HepG2 (cell line): Measurements from ENCODE around the gene PPP2R1B. TPM values are rescaled to one million over a fixed set of nuclear protein-coding genes. Genes with fewer than 3 reads are reported as not detected.

Experiments used
- GMEB1 ChIP-seq: sonication (generic); formaldehyde crosslinking; IDR thresholded peaks from 2 replicates; pipeline ENCODE4 v1.5.1; 2020; ENCODE audit warnings: missing genetic modification reagents, mild to moderate bottlenecking, borderline replicate concordance
- HMGA1 ChIP-seq: sonication (generic); formaldehyde crosslinking; conservative IDR thresholded peaks from 2 replicates; pipeline ENCODE4 v1.4.0; 2020; ENCODE audit warnings: missing genetic modification reagents
- KAT8 ChIP-seq: IDR thresholded peaks from 2 replicates; pipeline ENCODE4 v1.6.1; 2016; ENCODE audit warnings: missing genetic modification reagents, missing compliant biosample characterization
- KMT2A ChIP-seq: sonication (generic); formaldehyde crosslinking; IDR thresholded peaks from 2 replicates; pipeline ENCODE4 v1.4.0; 2020; ENCODE audit warnings: missing genetic modification reagents
- MAZ ChIP-seq, 2 experiments: sonication (generic) in 1 of 2; formaldehyde crosslinking in 1 of 2; IDR thresholded peaks; 2 replicates each; pipeline versions ENCODE4 v1.5.0 to v1.6.1; 2012 to 2020; ENCODE audit warnings: low read depth in 2 of 2, mild to moderate bottlenecking in 2 of 2, borderline replicate concordance in 1 of 2, improper control_type of control experiment in 1 of 2, low read length in 1 of 2, missing genetic modification reagents in 1 of 2, moderate library complexity in 1 of 2
- NR3C1 ChIP-seq: sonication (generic); formaldehyde crosslinking; IDR thresholded peaks from 2 replicates; pipeline ENCODE4 v1.4.0; 2020; ENCODE audit warnings: missing genetic modification reagents
- PAF1 ChIP-seq: IDR thresholded peaks from 2 replicates; pipeline ENCODE4 v1.6.1; 2016; ENCODE audit warnings: missing genetic modification reagents, missing compliant biosample characterization
- POGZ ChIP-seq: sonication (generic); formaldehyde crosslinking; IDR thresholded peaks from 2 replicates; pipeline ENCODE4 v1.4.0; 2020; ENCODE audit warnings: mild to moderate bottlenecking, missing genetic modification reagents
- RAD21 ChIP-seq: fragments of 450-650 bp; formaldehyde crosslinking; IDR thresholded peaks from 2 replicates; pipeline ENCODE4 v1.5.0; 2020; ENCODE audit warnings: mild to moderate bottlenecking
- SMAD1 ChIP-seq: sonication (generic); formaldehyde crosslinking; IDR thresholded peaks from 2 replicates; pipeline ENCODE4 v1.4.0; 2020; ENCODE audit warnings: missing genetic modification reagents, low read depth, mild to moderate bottlenecking, borderline replicate concordance
- SMARCC2 ChIP-seq: fragments of 450-650 bp; IDR thresholded peaks from 2 replicates; pipeline ENCODE4 v1.6.1; 2017; ENCODE audit warnings: antibody characterized with exemption, mild to moderate bottlenecking
- STAG1 ChIP-seq: sonication (generic); formaldehyde crosslinking; IDR thresholded peaks from 2 replicates; pipeline ENCODE4 v1.4.0; 2020; ENCODE audit warnings: missing genetic modification reagents
- ZMYM4 ChIP-seq: sonication (generic); formaldehyde crosslinking; IDR thresholded peaks from 2 replicates; pipeline ENCODE4 v1.8.1; 2023; ENCODE audit warnings: mild to moderate bottlenecking, missing genetic modification reagents
- ZNF136 ChIP-seq: sonication (generic); formaldehyde crosslinking; IDR thresholded peaks from 2 replicates; pipeline ENCODE4 v1.8.1; 2022; ENCODE audit warnings: low read depth, mild to moderate bottlenecking, moderate library complexity, missing genetic modification reagents
- ZNF337 ChIP-seq: sonication (generic); formaldehyde crosslinking; IDR thresholded peaks from 2 replicates; pipeline ENCODE4 v1.5.1; 2020; ENCODE audit warnings: missing genetic modification reagents, low read depth, mild to moderate bottlenecking, borderline replicate concordance
- ZNF460 ChIP-seq: sonication (generic); formaldehyde crosslinking; IDR thresholded peaks from 2 replicates; pipeline ENCODE4 v1.5.1; 2020; ENCODE audit warnings: missing genetic modification reagents, mild to moderate bottlenecking, borderline replicate concordance
- ZNF607 ChIP-seq: sonication (generic); formaldehyde crosslinking; IDR thresholded peaks from 2 replicates; pipeline ENCODE4 v1.5.1; 2020; ENCODE audit warnings: missing genetic modification reagents, mild to moderate bottlenecking, borderline replicate concordance
- ZNF773 ChIP-seq: sonication (generic); formaldehyde crosslinking; IDR thresholded peaks from 2 replicates; pipeline ENCODE4 v1.4.0; 2020; ENCODE audit warnings: missing genetic modification reagents, borderline replicate concordance
- ZNF816 ChIP-seq: sonication (generic); formaldehyde crosslinking; IDR thresholded peaks from 2 replicates; pipeline ENCODE4 v1.8.0; 2022; ENCODE audit warnings: missing genetic modification reagents, mild to moderate bottlenecking, borderline replicate concordance
- ZSCAN31 ChIP-seq: sonication (generic); formaldehyde crosslinking; IDR thresholded peaks from 2 replicates; pipeline ENCODE4 v1.5.0; 2020; ENCODE audit warnings: low read depth, mild to moderate bottlenecking, missing genetic modification reagents
- polyA plus RNA-seq, 8 experiments: library from polyadenylated mRNA; depleted of rRNA in 3 of 8; stranded (reverse) in 7 of 8; unstranded in 1 of 8; fragments of >200 nt; fragmentation: Illumina TruSeq in 4 of 8; extraction: Trizol in 4 of 8; gene quantifications; 2 replicates each; pipeline versions ENCODE4 v1.2.1 to v1.2.3, GENCODE V29; 2011 to 2016; ENCODE audit warnings: low read depth in 4 of 8, missing spikeins in 1 of 8, mixed read lengths in 1 of 8; ENCODE audit not compliant: insufficient read depth in 1 of 8
- total RNA-seq, 5 experiments: library from RNA; depleted of rRNA; stranded (reverse); fragments of >200 nt; fragmentation: Illumina TruSeq; extraction: Trizol; gene quantifications; 2 replicates each; pipeline ENCODE4 v1.2.3, GENCODE V29; 2016; ENCODE audit warnings: low read depth in 1 of 5
- TF ChIP-seq, protein P1 (sequence below): sonication (generic); formaldehyde crosslinking; IDR thresholded peaks from 2 replicates; pipeline ENCODE4 v1.4.0; 2020; ENCODE audit warnings: mild to moderate bottlenecking, missing genetic modification reagents, borderline replicate concordance
- TF ChIP-seq, protein P2 (sequence below): sonication (generic); formaldehyde crosslinking; IDR thresholded peaks from 2 replicates; pipeline ENCODE4 v1.5.0; 2020; ENCODE audit warnings: missing genetic modification reagents, mild to moderate bottlenecking, borderline replicate concordance
- TF ChIP-seq, protein P3 (sequence below): sonication (generic); formaldehyde crosslinking; IDR thresholded peaks from 2 replicates; pipeline ENCODE4 v1.8.0; 2022; ENCODE audit warnings: mild to moderate bottlenecking, missing genetic modification reagents

Gene PPP2R1B
- total and polyA plus RNA-seq, 2 of the 13 experiments (the other 11 are each of a cell fraction or from before 2014, with no cell fraction given) = 22.1 to 56.8 TPM

DNA sequence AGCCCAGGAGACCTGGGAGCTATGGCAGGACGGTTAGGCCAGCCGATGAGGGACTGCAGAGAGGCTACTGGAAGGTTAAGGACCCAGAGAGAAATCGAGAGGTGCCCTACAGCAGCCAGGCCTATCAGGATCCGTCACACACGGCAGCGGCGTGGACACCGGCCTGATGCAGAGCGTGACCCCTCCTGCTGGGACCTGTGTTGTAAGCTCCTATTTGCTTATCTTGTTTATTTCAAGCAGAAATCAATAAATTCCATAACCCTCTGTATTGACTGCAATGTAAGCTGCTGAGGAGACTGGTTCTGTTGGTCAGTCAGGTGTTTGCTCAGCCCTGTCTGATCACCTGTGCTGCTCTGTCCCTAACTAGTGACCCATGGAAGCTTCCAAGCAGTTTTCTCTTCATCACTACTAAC is 39.9 kb downstream of the PPP2R1B start (continued):
- TF ChIP-seq KMT2A (CRISPR knock-in tag) (peak; percentile 56; the same call in 1 of the 2 replicates), STAG1 (CRISPR knock-in tag) (no peak), PAF1 (CRISPR knock-in tag) (no peak), SMAD1 (CRISPR knock-in tag) (no peak), POGZ (CRISPR knock-in tag) (peak; percentile 82; the same call in 1 of the 2 replicates), ZNF460 (CRISPR knock-in tag) (no peak), KAT8 (CRISPR knock-in tag) (peak; percentile 44; the same call in 1 of the 2 replicates), ZNF337 (no peak), RAD21 (peak; percentile 32; the same call in 1 of the 2 replicates), NR3C1 (no peak), HMGA1 (CRISPR knock-in tag) (no peak), ZNF773 (no peak), ZNF136 (0 out of 2 replicates have a peak, but pooled peaks have one; percentile 52), ZSCAN31 (CRISPR knock-in tag) (peak; percentile 76; the same call in 1 of the 2 replicates), ZMYM4 (CRISPR knock-in tag) (peak; percentile 92), GMEB1 (CRISPR knock-in tag) (peak; percentile 64; the same call in 1 of the 2 replicates), SMARCC2 (no peak), ZNF607 (CRISPR knock-in tag) (no peak), ZNF816 (CRISPR knock-in tag) (peak; percentile 75; the same call in 1 of the 2 replicates), MAZ (IDR thresholded peaks at IDR 0.05; ENCODE audit: borderline replicate concordance, low read depth, low read length) (no peak), MAZ (CRISPR knock-in tag; IDR thresholded peaks at IDR 0.05; ENCODE audit: low read depth) (peak; percentile 74)
- TF ChIP-seq, protein P1, sequence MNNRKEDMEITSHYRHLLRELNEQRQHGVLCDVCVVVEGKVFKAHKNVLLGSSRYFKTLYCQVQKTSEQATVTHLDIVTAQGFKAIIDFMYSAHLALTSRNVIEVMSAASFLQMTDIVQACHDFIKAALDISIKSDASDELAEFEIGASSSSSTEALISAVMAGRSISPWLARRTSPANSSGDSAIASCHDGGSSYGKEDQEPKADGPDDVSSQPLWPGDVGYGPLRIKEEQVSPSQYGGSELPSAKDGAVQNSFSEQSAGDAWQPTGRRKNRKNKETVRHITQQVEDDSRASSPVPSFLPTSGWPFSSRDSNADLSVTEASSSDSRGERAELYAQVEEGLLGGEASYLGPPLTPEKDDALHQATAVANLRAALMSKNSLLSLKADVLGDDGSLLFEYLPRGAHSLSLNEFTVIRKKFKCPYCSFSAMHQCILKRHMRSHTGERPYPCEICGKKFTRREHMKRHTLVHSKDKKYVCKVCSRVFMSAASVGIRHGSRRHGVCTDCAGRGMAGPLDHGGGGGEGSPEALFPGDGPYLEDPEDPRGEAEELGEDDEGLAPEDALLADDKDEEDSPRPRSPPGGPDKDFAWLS = no peak
- TF ChIP-seq, protein P2, sequence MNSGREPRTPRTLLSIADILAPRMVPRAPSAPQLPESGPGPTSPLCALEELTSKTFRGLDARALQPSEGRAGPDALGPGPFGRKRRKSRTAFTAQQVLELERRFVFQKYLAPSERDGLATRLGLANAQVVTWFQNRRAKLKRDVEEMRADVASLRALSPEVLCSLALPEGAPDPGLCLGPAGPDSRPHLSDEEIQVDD (CRISPR knock-in tag) = no peak
- TF ChIP-seq, protein P3, sequence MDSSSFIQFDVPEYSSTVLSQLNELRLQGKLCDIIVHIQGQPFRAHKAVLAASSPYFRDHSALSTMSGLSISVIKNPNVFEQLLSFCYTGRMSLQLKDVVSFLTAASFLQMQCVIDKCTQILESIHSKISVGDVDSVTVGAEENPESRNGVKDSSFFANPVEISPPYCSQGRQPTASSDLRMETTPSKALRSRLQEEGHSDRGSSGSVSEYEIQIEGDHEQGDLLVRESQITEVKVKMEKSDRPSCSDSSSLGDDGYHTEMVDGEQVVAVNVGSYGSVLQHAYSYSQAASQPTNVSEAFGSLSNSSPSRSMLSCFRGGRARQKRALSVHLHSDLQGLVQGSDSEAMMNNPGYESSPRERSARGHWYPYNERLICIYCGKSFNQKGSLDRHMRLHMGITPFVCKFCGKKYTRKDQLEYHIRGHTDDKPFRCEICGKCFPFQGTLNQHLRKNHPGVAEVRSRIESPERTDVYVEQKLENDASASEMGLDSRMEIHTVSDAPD (CRISPR knock-in tag) = no peak
